Uterus (tissue), 2 donors: ENCODE measurements around the gene COBLL1.

Source experiments
- CTCF ChIP-seq, 4 experiments: fragments of 200-600 bp in 2 of 4; fragments of 450-650 bp in 2 of 4; sonication (generic) in 2 of 4; IDR thresholded peaks; one replicate each; pipeline ENCODE4 v1.5.1; 2016 to 2019; ENCODE audit warnings: antibody characterized with exemption in 4 of 4, mild to moderate bottlenecking in 2 of 4, moderate library complexity in 1 of 4
- POLR2A ChIP-seq, 2 donors: fragments of 450-650 bp; IDR thresholded peaks; one replicate each; pipeline ENCODE4 v1.6.1; 2016; ENCODE audit warnings: antibody characterized with exemption in 2 of 2, mild to moderate bottlenecking in 1 of 2, moderate library complexity in 1 of 2

GRCh38 chr2:164664070-164664469 lies 177.6 kb downstream of the COBLL1 start:
- TF ChIP-seq POLR2A (IDR thresholded peaks at IDR 0.05) (no peak), CTCF (IDR thresholded peaks at IDR 0.05) (no peak)
